ENCODE data around the gene FOXC1. TPM values are rescaled to one million over a fixed set of nuclear protein-coding genes. Genes with fewer than 3 reads are reported as not detected.
A peak's percentile ranks its signal among the peaks of the same experiment; 100 is the strongest.

Gene FOXC1
- total RNA-seq, 1 experiment from 2014 or later, result 16.7 TPM

- Mint-ChIP-seq H3K9me3 (ENCODE audit: unreplicated experiment) (no peaks in the 10 kb centered on the region), H3K36me3 (ENCODE audit: insufficient read depth, unreplicated experiment) (no peaks in the 10 kb centered on the region), H3K4me3 (ENCODE audit: unreplicated experiment) (no peak overlapping the region), H3K27ac (ENCODE audit: low read depth, unreplicated experiment) (no peak overlapping the region), H3K4me1 (ENCODE audit: insufficient read depth, unreplicated experiment) (no peaks in the 10 kb centered on the region), H3K27me3 (ENCODE audit: insufficient read depth, unreplicated experiment) (no peaks in the 10 kb centered on the region)
- POLR2A ChIA-PET, result interaction anchor here (0.6 to 1.8 kb wide), 2 partner anchors 26 to 663 kb away, joined by 3 to 4 read pairs; no protein-coding TSS in a partner anchor
- CTCF ChIA-PET, result no interaction called here
- DNase-seq (ENCODE audit: unreplicated experiment), result no peak
- TF ChIP-seq CTCF (IDR thresholded peaks at IDR 0.05; ENCODE audit: unreplicated experiment), result no peak
- intact Hi-C loops (cut with micrococcal nuclease), result no loop called here
- BruUV-seq (replicated peaks), result no TSS peak
Measured at GRCh38 chr6:1580109-1580508, 29.6 kb upstream of the FOXC1 start.

- TF ChIP-seq CTCF (IDR thresholded peaks at IDR 0.05; ENCODE audit: unreplicated experiment), result no peak
- BruUV-seq (replicated peaks), result no TSS peak
- no peak overlapping the region for H3K27ac Mint-ChIP-seq (ENCODE audit: low read depth, unreplicated experiment)
- DNase-seq (ENCODE audit: unreplicated experiment), result peak; percentile 11
- no peak overlapping the region for H3K4me3 Mint-ChIP-seq (ENCODE audit: unreplicated experiment)
- H3K36me3 Mint-ChIP-seq (ENCODE audit: insufficient read depth, unreplicated experiment), result no peaks in the 10 kb centered on the region
- POLR2A ChIA-PET, result interaction anchor here (1.8 kb wide), 1 partner anchor 26 kb away, joined by 4 read pairs; no protein-coding TSS in a partner anchor
- H3K4me1 Mint-ChIP-seq (ENCODE audit: insufficient read depth, unreplicated experiment), result no peaks in the 10 kb centered on the region
- CTCF ChIA-PET, result no interaction called here
- intact Hi-C loops (cut with micrococcal nuclease), result no loop called here
- no peaks in the 10 kb centered on the region for H3K9me3 Mint-ChIP-seq (ENCODE audit: unreplicated experiment)
- peaks cover 2% of the 10 kb centered on the region for H3K27me3 Mint-ChIP-seq (ENCODE audit: insufficient read depth, unreplicated experiment)
Measured at GRCh38 chr6:1580585-1580984, 29.1 kb upstream of the FOXC1 start.

GRCh38 chr6:1581120-1581991 is 28.4 kb upstream of the FOXC1 start:
- Mint-ChIP-seq H3K27me3 (ENCODE audit: insufficient read depth, unreplicated experiment) (peaks cover 8% of the 10 kb centered on the region), H3K9me3 (ENCODE audit: unreplicated experiment) (no peaks in the 10 kb centered on the region), H3K36me3 (ENCODE audit: insufficient read depth, unreplicated experiment) (no peaks in the 10 kb centered on the region), H3K4me3 (ENCODE audit: unreplicated experiment) (no peak overlapping the region), H3K4me1 (ENCODE audit: insufficient read depth, unreplicated experiment) (no peaks in the 10 kb centered on the region), H3K27ac (ENCODE audit: low read depth, unreplicated experiment) (no peak overlapping the region)
- DNase-seq (ENCODE audit: unreplicated experiment), result no peak
- intact Hi-C loops (cut with micrococcal nuclease), result no loop called here
- no peak for TF ChIP-seq CTCF (IDR thresholded peaks at IDR 0.05; ENCODE audit: unreplicated experiment)
- ChIA-PET CTCF (interaction anchor here (0.6 to 0.7 kb wide), 2 partner anchors 15 to 25 kb away, joined by 4 to 5 read pairs; no protein-coding TSS in a partner anchor), POLR2A (interaction anchor here (1.8 kb wide), 1 partner anchor 27 kb away, joined by 4 read pairs; no protein-coding TSS in a partner anchor)
- no TSS peak for BruUV-seq (replicated peaks)

- CTCF ChIA-PET, result interaction anchor here (1.8 kb wide), 1 partner anchor 12 kb away, joined by 5 read pairs; no protein-coding TSS in a partner anchor
Measured at GRCh38 chr6:1584146-1584545, 25.6 kb upstream of the FOXC1 start.

More at GRCh38 chr6:1584146-1584545, 25.6 kb upstream of the FOXC1 start:
- POLR2A ChIA-PET, result no interaction called here
- Mint-ChIP-seq H3K27me3 (ENCODE audit: insufficient read depth, unreplicated experiment) (peaks cover 8% of the 10 kb centered on the region), H3K4me3 (ENCODE audit: unreplicated experiment) (no peak overlapping the region), H3K4me1 (ENCODE audit: insufficient read depth, unreplicated experiment) (no peaks in the 10 kb centered on the region), H3K36me3 (ENCODE audit: insufficient read depth, unreplicated experiment) (no peaks in the 10 kb centered on the region), H3K9me3 (ENCODE audit: unreplicated experiment) (no peaks in the 10 kb centered on the region), H3K27ac (ENCODE audit: low read depth, unreplicated experiment) (no peak overlapping the region)
- no peak for DNase-seq (ENCODE audit: unreplicated experiment)
- intact Hi-C loops (cut with micrococcal nuclease), result no loop called here
- TF ChIP-seq CTCF (IDR thresholded peaks at IDR 0.05; ENCODE audit: unreplicated experiment), result no peak
- BruUV-seq (replicated peaks), result no TSS peak
